HL-60 (cell line): ENCODE measurements around the gene FBXL7.

Experiments used
- CTCF ChIP-seq: IDR thresholded peaks from one replicate; pipeline ENCODE4 v1.5.1; 2011; ENCODE audit warnings: low read length, control low read depth, inconsistent platforms; ENCODE audit not compliant: insufficient read depth
- POLR2AphosphoS5 ChIP-seq: IDR thresholded peaks from 2 replicates; pipeline ENCODE4 v1.6.1; 2012; ENCODE audit warnings: low read depth
- REST ChIP-seq: IDR thresholded peaks from 2 replicates; pipeline ENCODE4 v1.6.1; 2012; ENCODE audit warnings: low read depth; ENCODE audit not compliant: insufficient replicate concordance
- SPI1 ChIP-seq: IDR thresholded peaks from 2 replicates; pipeline ENCODE4 v1.6.1; 2012; ENCODE audit warnings: low read depth, mild to moderate bottlenecking, borderline replicate concordance

GRCh38 chr5:15837551-15838289 lies 337.7 kb downstream of the FBXL7 start:
- TF ChIP-seq CTCF = no peak
- no peak for TF ChIP-seq REST
- no peak for TF ChIP-seq POLR2AphosphoS5
- TF ChIP-seq SPI1 = no peak
